ENCODE measurements around the gene SUCO. TPM values are rescaled to one million over a fixed set of nuclear protein-coding genes. Genes with fewer than 3 reads are reported as not detected.
"Not testable (repeated sequence)": the region's sequence is repeated elsewhere in the genome, so short reads cannot be mapped to it uniquely, and the experiment has no call there.

SUCO gene
- polyA plus RNA-seq, 3 donors: 59.7 to 64.7 (median 60.9) TPM

- no peak for DNase-seq (ENCODE audit: low read depth in 3 of 3, low spot score in 2 of 3)
Measured at GRCh38 chr1:172605641-172606040, 72.7 kb downstream of the SUCO start.

GRCh38 chr1:172607145-172607544, 74.2 kb downstream of the SUCO start:
- no peak for DNase-seq (ENCODE audit: low read depth in 3 of 3, low spot score in 2 of 3)

GRCh38 chr1:172608098-172608601, 75.2 kb downstream of the SUCO start:
- no peak for DNase-seq (ENCODE audit: low read depth in 3 of 3, low spot score in 2 of 3)

- no peak for DNase-seq (ENCODE audit: low read depth in 3 of 3, low spot score in 2 of 3)
Measured at GRCh38 chr1:172609528-172609927, 76.6 kb downstream of the SUCO start.

GRCh38 chr1:172612478-172612877, 79.5 kb downstream of the SUCO start:
- DNase-seq (ENCODE audit: low read depth in 3 of 3, low spot score in 2 of 3): no peak

GRCh38 chr1:172613294-172613693, 80.3 kb downstream of the SUCO start:
- DNase-seq (ENCODE audit: low read depth in 3 of 3, low spot score in 2 of 3): no peak

- no peak for DNase-seq (ENCODE audit: low read depth in 3 of 3, low spot score in 2 of 3)
Measured at GRCh38 chr1:172616195-172616594, 83.2 kb downstream of the SUCO start.

GRCh38 chr1:172616636-172617035, 83.7 kb downstream of the SUCO start:
- DNase-seq (ENCODE audit: low read depth in 3 of 3, low spot score in 2 of 3): no peak

DNA sequence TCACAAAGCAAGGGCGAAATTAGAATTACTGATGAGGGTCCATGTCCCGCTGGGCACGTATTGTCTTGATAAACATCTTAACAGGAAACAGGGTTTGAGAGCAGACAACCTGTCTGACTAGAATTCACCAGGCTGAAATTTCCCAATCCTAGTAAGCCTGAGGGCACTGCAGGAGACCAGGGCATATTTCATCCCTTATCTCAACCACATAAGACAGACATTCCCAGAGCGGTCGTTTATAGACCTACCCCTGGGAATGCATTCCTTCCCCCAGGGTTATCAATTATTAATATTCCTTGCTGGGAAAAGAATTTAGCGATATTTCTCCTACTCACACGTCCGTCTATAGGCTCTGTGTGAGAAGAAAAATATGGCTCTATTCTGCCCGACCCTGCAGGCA, 87.7 kb downstream of the SUCO start:
- not testable (repeated sequence) for DNase-seq (ENCODE audit: low read depth in 3 of 3, low spot score in 2 of 3)

DNA sequence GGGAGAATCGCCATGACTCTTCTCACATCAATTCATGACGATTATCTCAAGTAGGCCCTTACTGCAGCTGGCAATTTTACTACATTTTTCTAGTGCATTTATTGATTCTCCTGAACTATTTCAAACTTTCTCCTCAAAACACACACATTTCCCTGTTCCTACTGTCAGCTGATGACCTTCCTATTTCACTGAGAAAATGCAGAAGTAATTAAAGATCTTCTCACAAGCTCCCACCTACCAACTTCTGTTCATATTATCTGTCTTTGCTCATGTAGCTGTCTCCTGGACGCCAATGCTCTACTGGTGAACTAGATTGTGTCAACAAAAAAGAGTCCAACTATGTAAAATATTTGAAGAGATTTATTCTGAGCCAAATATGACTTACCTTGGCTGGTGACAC, 89.6 kb downstream of the SUCO start:
- DNase-seq (ENCODE audit: low read depth in 3 of 3, low spot score in 2 of 3): no peak

DNA sequence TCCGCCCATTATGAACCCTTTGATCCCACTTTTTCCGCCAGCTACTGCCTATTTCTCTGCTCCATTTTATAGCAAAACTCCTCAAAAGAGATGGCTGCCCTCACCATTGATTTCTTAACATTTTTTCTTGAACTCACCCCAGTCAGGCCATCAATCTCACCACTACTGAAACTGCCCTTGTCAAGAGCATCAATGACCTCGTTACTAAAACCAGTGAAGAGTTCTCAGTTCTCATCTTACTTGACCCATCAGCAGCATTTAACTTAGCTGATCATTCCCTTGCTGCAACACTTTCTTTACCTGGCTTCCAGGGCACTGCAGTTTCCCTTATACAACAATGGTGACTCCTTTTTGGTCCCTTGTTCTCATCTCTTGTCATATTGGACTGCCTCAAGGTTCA, 90.8 kb downstream of the SUCO start:
- no peak for DNase-seq (ENCODE audit: low read depth in 3 of 3, low spot score in 2 of 3)

GRCh38 chr1:172626845-172627244, 93.9 kb downstream of the SUCO start:
- DNase-seq (ENCODE audit: low read depth in 3 of 3, low spot score in 2 of 3): no peak

- DNase-seq (ENCODE audit: low read depth in 3 of 3, low spot score in 2 of 3): no peak
Measured at GRCh38 chr1:172627702-172628101, 94.8 kb downstream of the SUCO start.

GRCh38 chr1:172628401-172628800, 95.5 kb downstream of the SUCO start:
- DNase-seq (ENCODE audit: low read depth in 3 of 3, low spot score in 2 of 3): no peak

DNA sequence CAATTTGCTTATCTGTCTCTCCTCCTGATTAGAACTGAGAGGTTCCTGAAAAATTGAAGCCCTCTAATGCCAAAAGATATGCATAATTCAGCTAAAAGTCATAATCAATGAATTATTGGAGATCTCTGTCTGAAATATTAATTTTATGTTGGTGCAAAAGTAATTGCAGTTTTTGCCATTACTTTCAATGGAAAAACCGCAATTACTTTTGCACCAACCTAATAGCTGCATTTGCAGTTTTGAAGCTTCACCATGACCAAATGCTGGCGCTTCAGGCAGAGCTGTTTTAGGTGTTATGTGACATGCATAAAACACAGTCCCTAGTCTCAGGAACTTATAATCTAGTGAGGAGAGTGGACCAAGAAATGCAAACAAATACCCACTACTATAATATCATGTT, 96.2 kb downstream of the SUCO start:
- DNase-seq (ENCODE audit: low read depth in 3 of 3, low spot score in 2 of 3): no peak

DNA sequence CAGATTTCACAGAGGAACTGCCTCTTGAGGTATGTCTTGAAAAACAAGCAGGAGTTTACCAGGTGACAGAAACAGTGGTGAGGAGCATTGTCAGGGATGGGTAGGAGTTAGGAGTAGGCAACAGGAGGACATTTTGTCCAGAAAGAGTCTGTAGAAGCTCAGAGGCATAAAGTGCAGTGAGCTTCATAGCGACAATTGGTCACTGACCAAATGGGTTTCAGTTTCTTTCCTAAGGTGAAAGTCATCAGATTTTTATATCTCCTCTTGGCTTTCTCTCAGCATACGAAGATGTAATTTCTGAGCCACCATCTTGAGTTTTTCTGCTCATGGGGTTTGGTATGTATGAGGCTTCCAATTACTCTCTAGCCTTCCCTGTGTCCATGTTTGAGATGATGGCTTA, 96.7 kb downstream of the SUCO start:
- no peak for DNase-seq (ENCODE audit: low read depth in 3 of 3, low spot score in 2 of 3)

- no peak for DNase-seq (ENCODE audit: low read depth in 3 of 3, low spot score in 2 of 3)
Measured at GRCh38 chr1:172630056-172630818, 97.3 kb downstream of the SUCO start.

- DNase-seq (ENCODE audit: low read depth in 3 of 3, low spot score in 2 of 3): no peak
Measured at GRCh38 chr1:172630868-172631267, 97.9 kb downstream of the SUCO start.

- no peak for DNase-seq (ENCODE audit: low read depth in 3 of 3, low spot score in 2 of 3)
Measured at GRCh38 chr1:172637522-172637921, 104.6 kb downstream of the SUCO start.

DNA sequence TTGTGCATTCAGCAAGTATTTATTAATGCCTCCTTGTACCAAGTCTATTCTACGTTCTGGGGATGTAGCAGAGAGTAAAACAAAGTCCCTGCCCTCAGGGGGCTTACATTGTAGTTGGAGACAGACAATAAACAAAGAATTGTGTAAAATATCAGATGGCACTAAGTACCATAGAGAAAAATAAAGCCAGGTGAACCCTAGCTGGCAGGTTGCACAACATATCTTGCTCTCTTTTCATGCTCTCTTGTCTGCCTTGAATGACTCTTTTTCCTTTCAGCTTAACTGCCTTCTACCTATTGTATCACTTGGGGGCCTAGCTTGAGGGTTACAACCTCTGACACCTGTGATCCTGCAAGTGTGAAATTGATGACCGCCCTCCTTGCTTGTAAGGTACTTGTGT, 105.3 kb downstream of the SUCO start:
- DNase-seq (ENCODE audit: low read depth in 3 of 3, low spot score in 2 of 3): no peak

GRCh38 chr1:172638885-172639831, 106.2 kb downstream of the SUCO start:
- DNase-seq (ENCODE audit: low read depth in 3 of 3, low spot score in 2 of 3): no peak

DNA sequence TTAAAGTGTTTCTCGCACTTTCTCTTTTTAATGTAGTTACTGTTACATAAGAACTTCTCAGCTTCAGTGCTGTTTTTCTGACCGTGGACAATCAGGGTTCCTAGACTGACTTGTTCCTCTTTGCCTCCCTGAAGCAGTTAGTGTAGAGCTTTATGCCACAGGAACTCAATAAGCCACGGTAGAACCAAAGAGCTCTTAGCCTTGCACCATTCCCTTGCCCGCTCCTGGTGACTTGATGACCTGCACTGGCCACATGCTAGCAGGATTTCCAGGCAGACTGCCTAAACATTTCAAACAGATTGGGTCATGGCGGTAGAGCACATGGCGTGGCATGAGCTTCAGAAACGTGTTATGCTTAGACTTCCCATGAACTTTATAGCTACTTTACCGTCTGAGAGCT, 107.2 kb downstream of the SUCO start:
- no peak for DNase-seq (ENCODE audit: low read depth in 3 of 3, low spot score in 2 of 3)

All from right renal cortex interstitium (tissue), 3 donors.